ENCODE measurements around the gene ARAP1. TPM values are rescaled to one million over a fixed set of nuclear protein-coding genes. Genes with fewer than 3 reads are reported as not detected.

Gene ARAP1
- polyA plus RNA-seq, 1 donor (not counting 4 experiments of a cell fraction or from before 2014, with no cell fraction given): 32.8 TPM

DNA sequence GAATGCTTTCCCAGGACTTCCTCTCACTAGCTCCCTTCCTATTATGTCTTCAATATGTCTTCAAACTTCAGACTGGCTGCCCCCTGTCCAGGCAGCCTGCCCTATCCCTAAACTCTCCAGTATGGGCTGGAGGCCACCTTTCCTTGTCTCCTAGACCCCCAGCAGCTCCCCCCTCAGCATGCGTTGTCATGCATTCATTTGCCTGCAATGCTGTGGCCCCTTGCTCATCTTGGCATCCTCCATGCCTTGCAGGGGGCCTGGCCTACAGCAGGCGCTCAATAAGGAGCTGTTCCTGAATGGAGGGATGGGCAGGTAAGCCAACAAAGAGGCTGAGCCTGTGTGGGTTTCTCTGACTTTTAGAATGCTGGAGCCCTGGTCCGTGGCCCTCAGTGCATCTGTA is 16.4 kb upstream of the ARAP1 start:
- H2AFZ ChIP-seq (ENCODE audit: control insufficient read depth, low read length): no peak overlapping the region
- peaks cover 10% of the 10 kb centered on the region for H3K4me1 ChIP-seq (ENCODE audit: control insufficient read depth, extremely low read depth, insufficient read depth, low read length)
- H3K9me1 ChIP-seq (ENCODE audit: control insufficient read depth, extremely low read depth, insufficient read depth, low read length): no peaks in the 10 kb centered on the region
- DNase-seq (ENCODE audit: low read depth, low spot score) (no peak), FAIRE-seq (no peak)
- no peak overlapping the region for H3K4me2 ChIP-seq (ENCODE audit: control insufficient read depth, extremely low read depth, insufficient read depth, low read depth, low read length)
- H3K27me3 ChIP-seq (ENCODE audit: control insufficient read depth, extremely low read depth, insufficient read depth, low read length): no peaks in the 10 kb centered on the region
- no peaks in the 10 kb centered on the region for H3K79me2 ChIP-seq (ENCODE audit: control insufficient read depth, insufficient read depth, low read length)
- TF ChIP-seq EZH2 (IDR thresholded peaks at IDR 0.05; ENCODE audit: low read length): no peak
- TF ChIP-seq, protein P1, sequence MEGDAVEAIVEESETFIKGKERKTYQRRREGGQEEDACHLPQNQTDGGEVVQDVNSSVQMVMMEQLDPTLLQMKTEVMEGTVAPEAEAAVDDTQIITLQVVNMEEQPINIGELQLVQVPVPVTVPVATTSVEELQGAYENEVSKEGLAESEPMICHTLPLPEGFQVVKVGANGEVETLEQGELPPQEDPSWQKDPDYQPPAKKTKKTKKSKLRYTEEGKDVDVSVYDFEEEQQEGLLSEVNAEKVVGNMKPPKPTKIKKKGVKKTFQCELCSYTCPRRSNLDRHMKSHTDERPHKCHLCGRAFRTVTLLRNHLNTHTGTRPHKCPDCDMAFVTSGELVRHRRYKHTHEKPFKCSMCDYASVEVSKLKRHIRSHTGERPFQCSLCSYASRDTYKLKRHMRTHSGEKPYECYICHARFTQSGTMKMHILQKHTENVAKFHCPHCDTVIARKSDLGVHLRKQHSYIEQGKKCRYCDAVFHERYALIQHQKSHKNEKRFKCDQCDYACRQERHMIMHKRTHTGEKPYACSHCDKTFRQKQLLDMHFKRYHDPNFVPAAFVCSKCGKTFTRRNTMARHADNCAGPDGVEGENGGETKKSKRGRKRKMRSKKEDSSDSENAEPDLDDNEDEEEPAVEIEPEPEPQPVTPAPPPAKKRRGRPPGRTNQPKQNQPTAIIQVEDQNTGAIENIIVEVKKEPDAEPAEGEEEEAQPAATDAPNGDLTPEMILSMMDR (optimal IDR thresholded peaks at IDR 0.05 in 1 of 3, IDR thresholded peaks at IDR 0.05 in 1 of 3, conservative IDR thresholded peaks at IDR 0.05 in 1 of 3; ENCODE audit: extremely low read depth in 1 of 3, insufficient read depth in 2 of 3, low read length in 3 of 3): no peak
- H3K27ac ChIP-seq (ENCODE audit: control insufficient read depth, insufficient read depth, low read length): no peak overlapping the region
- no peak overlapping the region for H3K4me3 ChIP-seq (ENCODE audit: control insufficient read depth in 2 of 3, extremely low read depth in 1 of 3, insufficient read depth in 2 of 3, low read depth in 1 of 3, low read length in 3 of 3)
- dilution Hi-C loops (cut with MboI; ENCODE audit: extremely low pct_ligation_motif_present, low sequenced_read_pairs): no loop called here
- no peaks in the 10 kb centered on the region for H4K20me1 ChIP-seq (ENCODE audit: control insufficient read depth, extremely low read depth, insufficient read depth, low read length)
- no peaks in the 10 kb centered on the region for H3K9me3 ChIP-seq (ENCODE audit: control insufficient read depth, low read depth, low read length)
- no peak overlapping the region for H3K9ac ChIP-seq (ENCODE audit: control insufficient read depth, extremely low read depth, insufficient read depth, low read length)
- no peaks in the 10 kb centered on the region for H3K36me3 ChIP-seq (ENCODE audit: control insufficient read depth in 2 of 2, extremely low read depth in 1 of 2, insufficient read depth in 2 of 2, low read length in 2 of 2)

DNA sequence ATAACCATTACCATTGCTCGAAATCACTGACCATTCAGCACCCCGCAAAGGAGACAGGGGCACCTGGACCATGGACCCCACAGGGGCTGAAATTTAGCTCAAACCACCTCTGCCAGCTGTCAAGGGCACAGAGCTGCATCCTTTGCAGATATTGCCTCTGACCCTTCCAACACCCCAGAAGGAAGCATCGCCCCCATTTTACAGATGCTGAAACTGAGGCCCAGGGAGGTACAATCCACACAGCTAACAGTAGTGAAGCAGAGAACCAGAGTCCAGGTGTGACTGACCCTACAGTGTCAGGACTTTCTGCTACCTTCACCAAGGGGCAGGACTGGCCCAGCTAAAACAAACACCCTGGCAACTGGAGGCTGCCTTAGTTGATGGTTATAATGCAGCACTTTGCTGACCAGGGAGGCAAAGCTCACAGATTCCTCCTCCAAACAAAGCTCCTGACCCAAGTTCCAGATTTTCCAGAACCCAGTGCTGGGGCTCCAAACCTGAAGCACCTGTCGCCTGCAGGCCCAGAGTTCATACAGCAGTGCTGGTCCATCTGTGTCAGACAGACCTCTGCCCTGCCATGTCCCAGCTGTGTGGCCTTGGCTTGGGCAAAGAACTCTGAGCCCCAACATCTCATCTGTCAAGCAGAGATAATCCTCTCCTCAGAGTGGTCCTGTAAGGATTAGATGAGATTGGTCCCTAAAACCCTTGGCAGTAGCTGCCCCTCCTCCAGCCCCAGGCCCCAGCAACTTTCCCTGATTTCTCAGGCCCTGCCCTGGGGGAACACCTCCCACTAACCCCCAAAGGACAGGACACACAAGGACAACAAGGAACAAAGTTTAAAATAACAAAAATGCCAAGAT is 15.2 kb upstream of the ARAP1 start:
- H3K79me2 ChIP-seq (ENCODE audit: control insufficient read depth, insufficient read depth, low read length): no peaks in the 10 kb centered on the region
- H3K4me2 ChIP-seq (ENCODE audit: control insufficient read depth, extremely low read depth, insufficient read depth, low read depth, low read length): no peak overlapping the region
- no peak overlapping the region for H3K27ac ChIP-seq (ENCODE audit: control insufficient read depth, insufficient read depth, low read length)
- H3K27me3 ChIP-seq (ENCODE audit: control insufficient read depth, extremely low read depth, insufficient read depth, low read length): no peaks in the 10 kb centered on the region
- dilution Hi-C loops (cut with MboI; ENCODE audit: extremely low pct_ligation_motif_present, low sequenced_read_pairs): no loop called here
- H3K36me3 ChIP-seq (ENCODE audit: control insufficient read depth in 2 of 2, extremely low read depth in 1 of 2, insufficient read depth in 2 of 2, low read length in 2 of 2): no peaks in the 10 kb centered on the region
- FAIRE-seq (no peak), DNase-seq (ENCODE audit: low read depth, low spot score) (no peak)
- H3K9me1 ChIP-seq (ENCODE audit: control insufficient read depth, extremely low read depth, insufficient read depth, low read length): no peaks in the 10 kb centered on the region
- H3K9ac ChIP-seq (ENCODE audit: control insufficient read depth, extremely low read depth, insufficient read depth, low read length): no peak overlapping the region
- peaks cover 8% of the 10 kb centered on the region for H3K4me1 ChIP-seq (ENCODE audit: control insufficient read depth, extremely low read depth, insufficient read depth, low read length)
- no peak overlapping the region for H3K4me3 ChIP-seq (ENCODE audit: control insufficient read depth in 2 of 3, extremely low read depth in 1 of 3, insufficient read depth in 2 of 3, low read depth in 1 of 3, low read length in 3 of 3)
- no peaks in the 10 kb centered on the region for H4K20me1 ChIP-seq (ENCODE audit: control insufficient read depth, extremely low read depth, insufficient read depth, low read length)
- no peak overlapping the region for H2AFZ ChIP-seq (ENCODE audit: control insufficient read depth, low read length)
- no peaks in the 10 kb centered on the region for H3K9me3 ChIP-seq (ENCODE audit: control insufficient read depth, low read depth, low read length)
- TF ChIP-seq EZH2 (IDR thresholded peaks at IDR 0.05; ENCODE audit: low read length): no peak
- TF ChIP-seq, protein P1 (optimal IDR thresholded peaks at IDR 0.05 in 1 of 3, IDR thresholded peaks at IDR 0.05 in 1 of 3, conservative IDR thresholded peaks at IDR 0.05 in 1 of 3; ENCODE audit: extremely low read depth in 1 of 3, insufficient read depth in 2 of 3, low read length in 3 of 3): no peak
